Medulla oblongata (tissue), 1 donor: ENCODE data around the gene CFAP54.
"Not testable (repeated sequence)": the region's sequence is repeated elsewhere in the genome, so short reads cannot be mapped to it uniquely, and the experiment has no call there.

Experiments used
- DNase-seq: peaks from one replicate; pipeline ENCODE4 v3.0.0-alpha.2; 2015; ENCODE audit errors: extremely low spot score

The CFAP54 gene

DNA sequence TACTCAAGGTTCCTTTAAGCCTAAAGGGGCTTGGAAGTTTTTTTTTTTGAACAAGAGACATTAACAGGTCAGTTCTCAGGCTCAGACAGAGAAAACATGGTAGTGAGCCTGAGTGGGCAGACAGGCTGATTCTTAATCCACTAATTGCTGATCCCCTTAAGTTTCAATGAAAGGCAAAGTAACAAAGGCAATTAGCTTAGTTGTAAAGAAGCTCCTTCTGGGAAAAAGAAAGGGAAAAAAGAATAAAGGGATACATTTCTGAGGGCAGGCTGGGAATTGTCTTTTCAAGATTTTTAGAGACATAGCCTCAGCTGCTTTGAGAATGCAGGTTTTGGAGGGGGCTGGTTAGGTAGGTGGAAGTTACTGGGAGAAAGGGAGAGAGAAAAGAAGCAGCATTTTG, 133.8 kb downstream of the CFAP54 start:
- DNase-seq, result no peak

DNA sequence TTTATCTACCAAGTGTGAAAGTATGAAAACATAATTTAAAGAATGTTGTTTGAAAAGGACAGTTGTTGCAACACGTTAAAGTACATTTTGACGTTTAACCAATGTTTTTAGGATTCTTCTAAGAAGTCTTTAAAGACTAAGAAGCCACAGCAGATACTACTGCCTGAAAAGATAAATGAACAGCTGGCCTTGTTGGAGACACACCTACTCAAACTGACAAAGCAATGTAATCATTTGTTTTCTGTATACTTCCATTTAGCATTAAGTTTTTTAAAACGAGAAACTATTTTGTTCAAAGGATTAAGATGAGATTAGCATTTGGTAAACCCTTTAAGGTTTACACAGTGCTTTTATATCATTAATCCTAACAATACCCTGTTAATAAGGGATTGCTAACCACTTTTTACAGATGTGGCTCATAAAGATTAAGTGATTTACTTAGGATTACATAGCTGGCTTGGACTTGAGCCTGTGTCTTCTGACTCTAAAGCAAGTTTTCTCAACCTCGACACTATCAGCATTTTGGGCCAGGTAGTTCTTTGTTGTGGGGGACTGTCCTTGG, 134.4 kb downstream of the CFAP54 start:
- no peak for DNase-seq

DNA sequence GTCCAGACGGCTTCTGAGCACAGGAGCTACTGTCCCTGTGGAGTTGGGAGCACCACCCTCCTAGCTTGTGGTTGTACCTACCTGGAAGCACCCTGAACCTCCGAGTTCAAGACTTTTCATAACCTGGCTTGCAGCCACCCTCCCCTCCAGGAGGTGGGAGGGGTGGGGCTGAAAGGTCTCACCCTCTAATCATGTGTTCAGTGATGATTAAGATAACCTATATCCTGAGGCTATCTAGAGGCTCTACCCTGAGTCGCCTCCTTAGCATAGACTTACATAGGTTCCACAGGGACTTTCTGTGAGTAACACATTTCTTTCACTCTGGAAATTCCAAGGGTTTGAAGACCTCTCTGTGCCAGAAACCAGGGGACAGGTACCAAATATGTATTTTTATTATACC, 146.5 kb downstream of the CFAP54 start:
- DNase-seq, result no peak

DNA sequence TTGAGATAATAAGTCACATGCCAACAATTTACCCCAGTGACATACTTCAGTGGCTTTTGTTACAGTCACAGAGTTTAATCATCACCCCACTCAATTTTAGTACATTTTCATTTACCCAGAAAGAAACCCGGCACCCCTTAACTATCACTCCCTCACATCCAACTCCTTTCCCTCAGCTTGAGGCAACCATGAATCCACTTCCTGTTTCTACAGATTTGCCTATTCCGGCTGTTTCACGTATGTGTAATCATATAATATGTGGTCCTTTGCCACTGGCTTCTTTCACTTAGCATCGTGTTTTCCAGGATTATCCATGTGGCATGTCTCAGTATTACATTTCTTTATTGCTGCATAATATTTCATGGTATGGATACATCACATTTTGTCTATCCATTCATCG, 147.5 kb downstream of the CFAP54 start:
- no peak for DNase-seq

DNA sequence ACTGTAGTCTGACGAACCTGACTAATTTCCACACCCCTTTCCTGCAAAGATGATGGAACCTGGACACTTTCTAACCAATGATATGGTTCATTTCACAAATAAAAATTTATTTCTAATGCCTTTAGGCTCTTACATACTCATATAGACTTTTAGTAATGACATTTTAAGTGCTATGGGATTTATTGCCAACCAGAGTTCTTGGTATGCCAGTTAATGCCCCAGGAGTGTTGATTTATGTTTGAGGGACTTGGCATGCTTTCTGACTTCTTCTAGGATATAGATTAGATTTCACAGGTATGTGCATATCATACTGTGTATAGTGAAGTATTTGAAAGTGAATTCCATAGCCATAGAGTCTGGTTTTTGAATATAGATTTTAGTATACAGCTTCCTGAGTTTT, 159.5 kb downstream of the CFAP54 start:
- DNase-seq, result no peak

DNA sequence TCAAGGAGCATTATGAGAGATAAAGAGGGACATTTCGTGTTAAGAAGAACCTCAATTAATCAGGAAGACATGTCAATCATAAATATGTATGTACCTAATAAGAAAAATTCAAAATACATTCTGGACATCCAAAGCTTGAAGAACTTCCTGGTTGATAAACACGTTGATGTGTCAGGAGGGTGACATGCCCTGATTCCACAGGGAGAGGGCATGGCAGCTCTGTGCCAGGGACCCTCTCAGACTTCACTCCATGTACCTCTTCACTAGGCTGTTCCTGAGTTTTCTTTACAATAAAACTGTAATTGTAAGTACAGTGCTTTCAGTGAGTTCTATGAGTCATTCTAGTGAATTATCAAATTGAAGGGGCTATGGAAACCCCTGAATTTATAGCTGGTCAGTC, 163.5 kb downstream of the CFAP54 start:
- no peak for DNase-seq

DNA sequence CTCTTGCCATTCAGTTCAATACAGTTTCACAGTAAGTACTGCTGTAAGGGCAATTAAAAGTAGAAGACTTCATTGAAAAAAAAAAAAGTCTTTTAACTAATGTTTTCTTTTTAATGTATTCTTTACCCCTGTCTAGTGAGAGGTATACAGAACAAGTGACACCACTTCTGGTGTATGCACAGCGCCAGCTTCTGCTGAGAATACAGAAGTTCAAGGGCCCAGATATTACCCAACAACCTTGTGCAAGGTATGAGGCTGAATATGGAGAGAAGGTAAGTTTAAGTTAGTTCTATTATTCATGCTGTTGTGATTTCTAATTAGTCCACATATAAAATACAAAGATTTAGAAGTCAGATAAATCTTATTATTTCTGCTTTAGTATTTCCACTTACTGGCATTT, 168.7 kb downstream of the CFAP54 start:
- no peak for DNase-seq

GRCh38 chr12:96669786-96670185, 180.4 kb downstream of the CFAP54 start:
- no peak for DNase-seq

DNA sequence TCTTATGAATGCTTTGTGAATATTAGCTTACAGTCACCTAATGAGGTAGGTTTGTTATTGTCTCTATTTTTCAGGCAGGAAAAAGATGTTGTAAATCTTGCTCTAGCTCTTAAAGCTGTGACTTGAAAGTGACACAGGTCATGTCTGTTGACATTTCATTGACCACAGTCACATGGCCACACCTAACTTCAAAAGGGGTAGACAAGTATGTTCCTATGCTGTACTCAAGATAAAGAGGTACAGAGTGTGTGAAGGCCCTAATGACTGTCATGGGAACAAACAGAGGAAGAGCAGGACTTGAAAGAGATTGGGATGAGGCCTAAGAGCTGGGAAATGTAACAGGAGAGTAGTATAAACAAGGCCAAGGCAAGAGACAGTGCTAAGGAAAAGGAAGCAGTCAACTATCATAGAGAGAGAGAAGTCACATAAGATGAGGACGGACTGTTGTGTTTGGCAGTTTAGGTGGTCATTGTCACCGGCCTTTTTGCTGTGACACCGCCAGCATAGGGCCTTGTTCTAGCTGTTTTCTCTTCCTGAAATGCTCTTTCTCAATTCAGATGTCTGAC, 181.0 kb downstream of the CFAP54 start:
- DNase-seq, result no peak

DNA sequence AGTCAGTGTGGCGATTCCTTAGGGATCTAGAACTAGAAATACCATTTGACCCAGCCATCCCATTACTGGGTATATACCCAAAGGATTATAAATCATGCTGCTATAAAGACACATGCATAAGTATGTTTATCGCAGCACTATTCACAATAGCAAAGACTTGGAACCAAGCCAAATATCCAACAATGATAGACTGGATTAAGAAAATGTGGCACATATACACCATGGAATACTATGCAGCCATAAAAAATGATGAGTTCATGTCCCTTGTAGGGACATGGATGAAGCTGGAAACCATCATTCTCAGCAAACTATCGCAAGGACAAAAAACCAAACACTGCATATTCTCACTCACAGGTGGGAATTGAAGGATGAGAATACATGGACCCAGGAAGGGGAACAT, 186.1 kb downstream of the CFAP54 start:
- DNase-seq, result not testable (repeated sequence)

GRCh38 chr12:96677363-96677762, 188.0 kb downstream of the CFAP54 start:
- no peak for DNase-seq

DNA sequence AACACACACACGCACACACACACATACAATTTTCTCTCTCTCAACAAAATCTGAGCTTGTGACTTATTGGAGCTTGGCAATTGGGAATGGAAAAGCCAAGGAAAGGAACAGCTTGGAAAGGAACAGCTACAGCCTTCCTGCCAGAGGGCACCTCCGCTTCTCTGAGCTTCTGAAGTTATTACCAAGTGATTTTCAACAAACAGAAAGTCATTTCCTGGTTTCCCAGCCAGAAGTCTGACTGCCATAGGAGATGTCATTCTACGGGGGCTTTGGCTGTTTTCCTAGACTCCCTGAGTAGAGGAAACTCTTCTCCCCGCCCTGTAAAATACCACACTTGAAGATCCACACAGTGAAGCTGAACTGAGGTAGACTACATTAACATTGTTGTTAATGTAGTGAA, 198.3 kb downstream of the CFAP54 start:
- peak; percentile 39 for DNase-seq

DNA sequence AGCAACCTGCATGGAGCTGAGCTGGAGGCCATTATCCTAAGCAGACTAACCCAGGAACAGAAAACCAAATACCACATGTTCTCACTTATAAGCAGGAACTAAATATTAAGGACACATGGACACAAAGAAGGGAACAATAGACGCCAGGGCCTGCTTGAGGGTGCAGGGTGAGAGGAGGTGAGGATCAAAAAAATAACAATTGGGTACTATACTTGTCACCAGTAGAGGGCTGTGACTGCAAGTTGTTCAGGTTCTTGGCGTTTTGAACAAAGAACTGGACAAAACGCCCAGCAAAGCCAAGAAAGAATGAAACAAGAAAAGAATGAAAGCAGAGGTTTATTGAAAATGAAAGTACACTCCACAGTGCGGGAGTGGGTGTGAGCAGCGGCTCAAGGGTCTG, 209.1 kb downstream of the CFAP54 start:
- no peak for DNase-seq

- DNase-seq, result no peak
Measured at GRCh38 chr12:96698965-96699364, 209.6 kb downstream of the CFAP54 start.

DNA sequence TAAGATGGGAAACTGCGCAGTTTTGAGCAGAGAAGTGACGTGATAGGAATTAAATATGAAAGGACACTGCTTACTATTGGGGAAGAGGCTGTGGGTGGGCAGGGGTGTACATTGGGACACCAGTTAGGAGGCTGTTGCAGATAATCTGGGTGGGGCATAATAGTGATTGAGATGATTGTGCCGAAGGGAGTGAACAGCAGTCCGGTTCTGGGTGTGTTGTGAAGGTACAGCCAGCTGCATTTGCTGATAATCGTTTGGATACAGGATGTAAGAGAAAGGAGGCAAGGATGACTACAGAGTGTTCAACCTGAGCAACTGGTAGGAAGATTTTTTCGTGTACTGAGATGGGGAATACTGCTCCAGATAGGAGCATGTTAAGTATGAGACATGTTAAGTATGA, 212.5 kb downstream of the CFAP54 start:
- no peak for DNase-seq

DNA sequence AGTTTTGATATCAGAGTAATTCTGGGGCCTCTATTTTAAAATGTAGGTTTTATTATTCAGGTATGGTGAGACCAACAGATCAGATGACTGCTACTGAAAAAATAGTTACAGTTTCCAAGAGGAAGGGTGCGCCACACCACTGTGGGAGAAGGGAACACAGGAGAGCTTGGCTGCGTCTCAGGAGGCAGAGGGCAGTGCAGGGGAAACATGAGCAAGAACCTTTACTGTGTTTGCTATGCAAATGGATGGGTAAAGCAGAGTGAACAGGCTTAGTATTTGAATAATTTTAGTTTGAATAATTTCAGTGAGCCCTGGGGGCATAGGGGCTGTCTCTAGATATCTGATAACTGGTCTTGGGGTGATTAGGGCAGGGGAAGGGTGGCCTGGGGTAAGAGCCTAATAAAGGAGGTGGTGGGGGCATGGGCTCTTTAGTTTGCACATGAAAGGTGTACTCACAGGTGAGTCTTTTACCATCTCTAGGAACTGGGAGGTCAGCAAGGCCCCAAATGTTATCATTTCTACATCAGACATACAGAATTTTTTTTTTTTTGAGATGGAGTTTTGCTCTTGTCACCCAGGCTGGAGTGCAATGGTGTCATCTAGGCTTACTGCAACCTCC, 220.9 kb downstream of the CFAP54 start:
- no peak for DNase-seq

- DNase-seq, result no peak
Measured at GRCh38 chr12:96711364-96711763, 222.0 kb downstream of the CFAP54 start.

GRCh38 chr12:96714199-96714598, 224.8 kb downstream of the CFAP54 start:
- DNase-seq, result no peak

GRCh38 chr12:96719660-96720362, 230.4 kb downstream of the CFAP54 start:
- DNase-seq, result peak; percentile 54

- no peak for DNase-seq
Measured at GRCh38 chr12:96720363-96720705, 231.0 kb downstream of the CFAP54 start.

DNA sequence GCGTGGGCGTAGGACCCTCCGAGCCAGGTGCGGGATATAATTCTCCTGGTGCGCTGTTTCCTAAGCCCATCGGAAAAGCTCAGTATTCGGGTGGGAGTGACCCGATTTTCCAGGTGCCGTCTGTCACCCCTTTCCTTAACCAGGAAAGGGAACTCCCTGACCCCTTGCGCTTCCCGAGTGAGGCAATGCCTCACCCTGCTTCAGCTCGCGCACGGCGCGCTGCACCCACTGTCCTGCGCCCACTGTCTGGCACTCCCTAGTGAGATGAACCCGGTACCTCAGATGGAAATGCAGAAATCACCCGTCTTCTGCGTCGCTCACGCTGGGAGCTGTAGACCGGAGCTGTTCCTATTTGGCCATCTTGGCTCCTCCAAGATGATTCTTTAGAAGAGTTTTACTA, 240.1 kb downstream of the CFAP54 start:
- not testable (repeated sequence) for DNase-seq

GRCh38 chr12:96729886-96730285, 240.5 kb downstream of the CFAP54 start:
- DNase-seq, result no peak

GRCh38 chr12:96743606-96744005, 254.2 kb downstream of the CFAP54 start:
- DNase-seq, result no peak
